ENCODE data around the gene CEMP1. TPM values are rescaled to one million over a fixed set of nuclear protein-coding genes. Genes with fewer than 3 reads are reported as not detected.
A peak's percentile ranks its signal among the peaks of the same experiment; 100 is the strongest.
"Not testable (repeated sequence)": the region's sequence is repeated elsewhere in the genome, so short reads cannot be mapped to it uniquely, and the experiment has no call there.

CEMP1 gene
- total RNA-seq, 1 donor from 2014 or later: 0.22 TPM

GRCh38 chr16:2560798-2561133 lies 29.6 kb upstream of the CEMP1 start:
- H3K36me3 Mint-ChIP-seq; H3K27me3 Mint-ChIP-seq; H3K9me3 Mint-ChIP-seq; H3K4me3 Mint-ChIP-seq; DNase-seq (ENCODE audit: extremely low spot score, unreplicated experiment); H3K27ac Mint-ChIP-seq; H3K4me1 Mint-ChIP-seq (ENCODE audit: unreplicated experiment): not testable (repeated sequence)
- TF ChIP-seq CTCF (conservative IDR thresholded peaks at IDR 0.05): peak; percentile 68

GRCh38 chr16:2560131-2560797 lies 29.1 kb upstream of the CEMP1 start:
- H3K36me3 Mint-ChIP-seq; H3K9me3 Mint-ChIP-seq; H3K4me3 Mint-ChIP-seq; H3K27ac Mint-ChIP-seq; DNase-seq (ENCODE audit: extremely low spot score, unreplicated experiment); H3K27me3 Mint-ChIP-seq; H3K4me1 Mint-ChIP-seq (ENCODE audit: unreplicated experiment): not testable (repeated sequence)

- H3K9me3 Mint-ChIP-seq; H3K36me3 Mint-ChIP-seq; DNase-seq (ENCODE audit: extremely low spot score, unreplicated experiment); H3K27me3 Mint-ChIP-seq; H3K4me3 Mint-ChIP-seq; H3K4me1 Mint-ChIP-seq (ENCODE audit: unreplicated experiment); H3K27ac Mint-ChIP-seq: not testable (repeated sequence)
Measured at GRCh38 chr16:2557150-2557549, 25.9 kb upstream of the CEMP1 start.

- not testable (repeated sequence) for H3K4me1 Mint-ChIP-seq (ENCODE audit: unreplicated experiment); H3K36me3 Mint-ChIP-seq; H3K4me3 Mint-ChIP-seq; H3K9me3 Mint-ChIP-seq; DNase-seq (ENCODE audit: extremely low spot score, unreplicated experiment); H3K27me3 Mint-ChIP-seq; H3K27ac Mint-ChIP-seq
Measured at GRCh38 chr16:2554709-2555425, 23.7 kb upstream of the CEMP1 start.

- DNase-seq (ENCODE audit: extremely low spot score, unreplicated experiment); H3K9me3 Mint-ChIP-seq; H3K27me3 Mint-ChIP-seq; H3K4me1 Mint-ChIP-seq (ENCODE audit: unreplicated experiment); H3K4me3 Mint-ChIP-seq; H3K36me3 Mint-ChIP-seq: not testable (repeated sequence)
- peak overlapping the region; percentile 88 for H3K27ac Mint-ChIP-seq
- TF ChIP-seq CTCF (conservative IDR thresholded peaks at IDR 0.05): peak; percentile 46
Measured at GRCh38 chr16:2551420-2551889, 20.2 kb upstream of the CEMP1 start.

- H3K4me1 Mint-ChIP-seq (ENCODE audit: unreplicated experiment); H3K36me3 Mint-ChIP-seq; H3K27me3 Mint-ChIP-seq; H3K27ac Mint-ChIP-seq; DNase-seq (ENCODE audit: extremely low spot score, unreplicated experiment); H3K9me3 Mint-ChIP-seq; H3K4me3 Mint-ChIP-seq: not testable (repeated sequence)
Measured at GRCh38 chr16:2550283-2550878, 19.2 kb upstream of the CEMP1 start.

GRCh38 chr16:2543771-2544170 lies 12.6 kb upstream of the CEMP1 start:
- not testable (repeated sequence) for H3K9me3 Mint-ChIP-seq, H3K27ac Mint-ChIP-seq, H3K4me3 Mint-ChIP-seq

GRCh38 chr16:2541409-2541808 lies 10.2 kb upstream of the CEMP1 start:
- H3K4me3 Mint-ChIP-seq; H3K9me3 Mint-ChIP-seq; H3K27ac Mint-ChIP-seq; DNase-seq (ENCODE audit: extremely low spot score, unreplicated experiment); H3K36me3 Mint-ChIP-seq; H3K27me3 Mint-ChIP-seq: not testable (repeated sequence)
- H3K4me1 Mint-ChIP-seq (ENCODE audit: unreplicated experiment): peaks cover 19% of the 10 kb centered on the region

More at GRCh38 chr16:2543771-2544170, 12.6 kb upstream of the CEMP1 start:
- H3K27me3 Mint-ChIP-seq; H3K36me3 Mint-ChIP-seq; DNase-seq (ENCODE audit: extremely low spot score, unreplicated experiment): not testable (repeated sequence)
- peaks cover 10% of the 10 kb centered on the region for H3K4me1 Mint-ChIP-seq (ENCODE audit: unreplicated experiment)

GRCh38 chr16:2540912-2541311 lies 9.7 kb upstream of the CEMP1 start:
- H3K9me3 Mint-ChIP-seq; DNase-seq (ENCODE audit: extremely low spot score, unreplicated experiment); H3K27ac Mint-ChIP-seq; H3K4me3 Mint-ChIP-seq; H3K36me3 Mint-ChIP-seq; H3K27me3 Mint-ChIP-seq: not testable (repeated sequence)
- peaks cover 24% of the 10 kb centered on the region for H3K4me1 Mint-ChIP-seq (ENCODE audit: unreplicated experiment)

All from type B pancreatic cell (in vitro differentiated cells).